ENCODE measurements around the gene CACNA1A.

Gene CACNA1A

GRCh38 chr19:13210941-13211340, 295.3 kb downstream of the CACNA1A start:
- Histone ChIP-seq H4K8ac (ENCODE audit: low read depth, low read length) (no peak overlapping the region), H3K18ac (ENCODE audit: low read length) (no peak overlapping the region), H3K9me3 (ENCODE audit: insufficient read depth, low read depth, low read length) (peaks cover 4% of the 10 kb centered on the region), H2BK5ac (ENCODE audit: low read depth, low read length, poor library complexity) (no peak overlapping the region), H3K4me3 (ENCODE audit: low read depth, low read length) (no peak overlapping the region), H3K27ac (ENCODE audit: low read depth, low read length) (no peak overlapping the region), H3K27me3 (ENCODE audit: insufficient read depth, low read length) (no peaks in the 10 kb centered on the region), H3K23ac (ENCODE audit: low read length) (no peak overlapping the region), H2AK5ac (ENCODE audit: low read length) (no peak overlapping the region), H2AFZ (ENCODE audit: insufficient read depth, low read length, poor library complexity) (no peak overlapping the region), H3K4me2 (ENCODE audit: low read length) (no peak overlapping the region), H3K36me3 (ENCODE audit: control insufficient read depth in 1 of 2, insufficient read depth in 2 of 2, low read length in 2 of 2) (no peaks in the 10 kb centered on the region), H3K4ac (ENCODE audit: low read depth, low read length) (no peak overlapping the region), H3K79me1 (ENCODE audit: low read length) (no peaks in the 10 kb centered on the region), H2BK120ac (ENCODE audit: insufficient read depth, low read length, poor library complexity) (no peak overlapping the region), H4K91ac (ENCODE audit: low read depth, low read length) (no peak overlapping the region), H3K4me1 (ENCODE audit: control insufficient read depth in 1 of 2, insufficient read depth in 2 of 2, low read length in 2 of 2) (no peaks in the 10 kb centered on the region), H3K9ac (ENCODE audit: low read length) (no peak overlapping the region), H3K14ac (ENCODE audit: low read length) (no peak overlapping the region), H3K79me2 (ENCODE audit: control insufficient read depth, insufficient read depth, low read length, poor library complexity) (no peaks in the 10 kb centered on the region), H4K12ac (ENCODE audit: low read depth, low read length) (no peak overlapping the region), H2BK12ac (ENCODE audit: low read length) (no peak overlapping the region)
- DNase-seq: no peak
- WGBS (ENCODE audit: extremely low coverage, insufficient coverage, insufficient read length): no CpG with 5 or more reads among the region's 20 CpGs

- Histone ChIP-seq H3K4me1 (ENCODE audit: control insufficient read depth in 1 of 2, insufficient read depth in 2 of 2, low read length in 2 of 2) (no peaks in the 10 kb centered on the region), H3K79me2 (ENCODE audit: control insufficient read depth, insufficient read depth, low read length, poor library complexity) (no peaks in the 10 kb centered on the region), H2BK12ac (ENCODE audit: low read length) (no peak overlapping the region), H3K4me2 (ENCODE audit: low read length) (no peak overlapping the region), H3K14ac (ENCODE audit: low read length) (no peak overlapping the region), H3K4ac (ENCODE audit: low read depth, low read length) (no peak overlapping the region), H3K27ac (ENCODE audit: low read depth, low read length) (no peak overlapping the region), H4K91ac (ENCODE audit: low read depth, low read length) (no peak overlapping the region), H3K9me3 (ENCODE audit: insufficient read depth, low read depth, low read length) (peaks cover 4% of the 10 kb centered on the region), H2BK120ac (ENCODE audit: insufficient read depth, low read length, poor library complexity) (no peak overlapping the region), H3K4me3 (ENCODE audit: low read depth, low read length) (no peak overlapping the region), H3K23ac (ENCODE audit: low read length) (no peak overlapping the region), H3K9ac (ENCODE audit: low read length) (no peak overlapping the region), H4K12ac (ENCODE audit: low read depth, low read length) (no peak overlapping the region), H3K27me3 (ENCODE audit: insufficient read depth, low read length) (no peaks in the 10 kb centered on the region), H3K79me1 (ENCODE audit: low read length) (no peaks in the 10 kb centered on the region), H3K36me3 (ENCODE audit: control insufficient read depth in 1 of 2, insufficient read depth in 2 of 2, low read length in 2 of 2) (no peaks in the 10 kb centered on the region), H4K8ac (ENCODE audit: low read depth, low read length) (no peak overlapping the region), H3K18ac (ENCODE audit: low read length) (no peak overlapping the region), H2AFZ (ENCODE audit: insufficient read depth, low read length, poor library complexity) (no peak overlapping the region), H2AK5ac (ENCODE audit: low read length) (no peak overlapping the region), H2BK5ac (ENCODE audit: low read depth, low read length, poor library complexity) (no peak overlapping the region)
- no peak for DNase-seq
- no CpG with 5 or more reads among the region's 13 CpGs for WGBS (ENCODE audit: extremely low coverage, insufficient coverage, insufficient read length)
Observed at GRCh38 chr19:13210339-13210775, 295.9 kb downstream of the CACNA1A start.

DNA sequence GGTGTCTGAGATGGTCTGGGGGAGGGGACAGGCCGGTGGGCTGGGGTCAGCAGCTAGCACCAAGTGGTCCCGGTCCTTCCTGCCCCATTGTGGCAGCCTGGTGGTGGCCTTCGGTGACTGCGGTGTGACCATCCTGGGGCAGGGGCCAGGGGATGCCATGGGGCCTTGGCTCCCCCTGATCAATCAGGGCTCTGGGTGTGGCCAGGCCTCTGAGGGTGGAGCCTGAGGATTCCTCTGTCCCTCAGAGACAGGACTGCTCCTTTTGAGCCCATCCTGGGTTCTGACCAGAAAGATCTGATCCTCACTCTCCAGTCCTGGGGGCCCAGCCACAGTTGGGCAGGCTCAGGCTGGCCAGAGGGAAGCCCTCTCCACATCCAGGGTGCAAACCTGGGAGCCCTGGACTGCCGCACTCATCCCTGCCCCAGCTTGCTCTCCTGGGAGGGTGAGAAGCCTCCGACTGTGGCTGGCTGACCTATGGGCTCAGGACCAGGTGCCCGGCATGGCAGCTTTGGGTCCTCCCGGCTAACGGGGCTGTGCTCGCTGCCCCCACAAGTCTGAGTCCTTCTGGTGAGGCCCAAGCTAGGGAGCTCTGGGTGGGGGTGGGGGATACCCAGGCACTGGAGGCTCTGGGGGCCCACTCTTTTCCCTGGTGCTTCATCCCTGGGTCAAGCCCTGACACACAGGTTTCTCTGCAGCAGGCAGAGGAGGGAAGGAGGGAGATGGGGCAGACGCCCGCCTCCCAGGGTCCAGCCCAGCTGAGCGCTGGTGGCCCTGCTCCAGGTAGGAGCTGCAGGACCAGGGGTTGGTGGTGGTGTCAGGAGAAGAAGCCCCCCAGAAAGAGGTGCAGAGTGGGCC, 296.6 kb downstream of the CACNA1A start:
- Histone ChIP-seq H3K79me2 (ENCODE audit: control insufficient read depth, insufficient read depth, low read length, poor library complexity) (no peaks in the 10 kb centered on the region), H3K79me1 (ENCODE audit: low read length) (no peaks in the 10 kb centered on the region), H3K23ac (ENCODE audit: low read length) (no peak overlapping the region), H3K4me1 (ENCODE audit: control insufficient read depth in 1 of 2, insufficient read depth in 2 of 2, low read length in 2 of 2) (no peaks in the 10 kb centered on the region), H3K18ac (ENCODE audit: low read length) (no peak overlapping the region), H3K9ac (ENCODE audit: low read length) (no peak overlapping the region), H2AFZ (ENCODE audit: insufficient read depth, low read length, poor library complexity) (no peak overlapping the region), H3K14ac (ENCODE audit: low read length) (no peak overlapping the region), H3K4ac (ENCODE audit: low read depth, low read length) (no peak overlapping the region), H3K9me3 (ENCODE audit: insufficient read depth, low read depth, low read length) (peaks cover 4% of the 10 kb centered on the region), H3K4me2 (ENCODE audit: low read length) (no peak overlapping the region), H3K4me3 (ENCODE audit: low read depth, low read length) (no peak overlapping the region), H3K36me3 (ENCODE audit: control insufficient read depth in 1 of 2, insufficient read depth in 2 of 2, low read length in 2 of 2) (no peaks in the 10 kb centered on the region), H4K8ac (ENCODE audit: low read depth, low read length) (no peak overlapping the region), H2AK5ac (ENCODE audit: low read length) (no peak overlapping the region), H4K91ac (ENCODE audit: low read depth, low read length) (no peak overlapping the region), H3K27me3 (ENCODE audit: insufficient read depth, low read length) (no peaks in the 10 kb centered on the region), H2BK120ac (ENCODE audit: insufficient read depth, low read length, poor library complexity) (no peak overlapping the region), H3K27ac (ENCODE audit: low read depth, low read length) (no peak overlapping the region), H2BK5ac (ENCODE audit: low read depth, low read length, poor library complexity) (no peak overlapping the region), H2BK12ac (ENCODE audit: low read length) (no peak overlapping the region), H4K12ac (ENCODE audit: low read depth, low read length) (no peak overlapping the region)
- WGBS (ENCODE audit: extremely low coverage, insufficient coverage, insufficient read length): no CpG with 5 or more reads among the region's 13 CpGs
- no peak for DNase-seq

DNA sequence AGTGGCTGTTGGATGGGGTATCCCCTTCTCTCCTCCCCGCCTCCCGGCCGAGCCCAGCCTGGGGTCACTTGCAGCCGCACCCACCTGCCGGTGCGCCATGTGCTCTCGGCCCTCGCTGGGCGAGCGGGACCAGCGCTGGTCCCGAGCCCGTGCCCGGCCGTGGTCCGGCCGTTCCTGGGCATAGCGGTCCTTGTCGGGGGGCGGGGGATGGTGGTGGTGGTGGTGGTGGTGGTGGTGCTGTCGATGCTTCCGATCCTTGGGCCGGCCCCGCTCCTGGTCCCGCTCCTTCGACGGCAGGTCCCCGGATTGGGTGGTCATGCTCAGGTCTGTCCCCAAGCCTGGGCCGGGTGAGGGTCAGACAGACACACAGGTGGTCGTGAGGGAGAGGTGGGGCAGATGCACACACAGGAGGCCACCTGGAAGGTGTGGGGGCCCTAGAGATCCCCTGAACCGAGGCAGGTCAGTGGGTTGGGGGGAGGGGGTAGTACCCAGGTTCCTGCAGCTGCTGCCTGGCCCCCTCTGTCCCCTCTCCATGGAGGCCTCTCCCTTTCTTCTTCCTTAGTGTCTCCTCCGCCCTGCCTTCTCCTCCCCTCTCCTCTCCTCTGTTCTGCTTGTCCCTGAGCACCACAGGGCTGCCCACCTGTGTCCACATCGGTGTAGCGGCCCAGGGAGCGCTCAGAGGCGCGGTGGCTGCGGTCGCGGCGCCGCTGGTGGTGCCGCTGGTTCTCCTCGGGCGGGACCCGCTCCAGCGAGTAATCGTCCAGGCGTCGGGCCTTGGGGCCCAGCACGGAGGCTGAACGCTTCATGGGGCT, 297.4 kb downstream of the CACNA1A start:
- H2BK5ac ChIP-seq (ENCODE audit: low read depth, low read length, poor library complexity): no peak overlapping the region
- no peak overlapping the region for H3K9ac ChIP-seq (ENCODE audit: low read length)
- no peak overlapping the region for H3K14ac ChIP-seq (ENCODE audit: low read length)
- WGBS (ENCODE audit: extremely low coverage, insufficient coverage, insufficient read length): no CpG with 5 or more reads among the region's 52 CpGs
- H3K9me3 ChIP-seq (ENCODE audit: insufficient read depth, low read depth, low read length): peaks cover 4% of the 10 kb centered on the region
- H3K27me3 ChIP-seq (ENCODE audit: insufficient read depth, low read length): no peaks in the 10 kb centered on the region
- H3K36me3 ChIP-seq (ENCODE audit: control insufficient read depth in 1 of 2, insufficient read depth in 2 of 2, low read length in 2 of 2): no peaks in the 10 kb centered on the region
- H4K12ac ChIP-seq (ENCODE audit: low read depth, low read length): no peak overlapping the region
- no peak for DNase-seq
- no peaks in the 10 kb centered on the region for H3K79me2 ChIP-seq (ENCODE audit: control insufficient read depth, insufficient read depth, low read length, poor library complexity)
- H2AK5ac ChIP-seq (ENCODE audit: low read length): no peak overlapping the region
- H3K4me3 ChIP-seq (ENCODE audit: low read depth, low read length): no peak overlapping the region
- H3K4me1 ChIP-seq (ENCODE audit: control insufficient read depth in 1 of 2, insufficient read depth in 2 of 2, low read length in 2 of 2): no peaks in the 10 kb centered on the region
- no peak overlapping the region for H4K8ac ChIP-seq (ENCODE audit: low read depth, low read length)
- H4K91ac ChIP-seq (ENCODE audit: low read depth, low read length): no peak overlapping the region
- H3K4me2 ChIP-seq (ENCODE audit: low read length): no peak overlapping the region
- no peak overlapping the region for H3K23ac ChIP-seq (ENCODE audit: low read length)
- H3K4ac ChIP-seq (ENCODE audit: low read depth, low read length): no peak overlapping the region
- H2BK12ac ChIP-seq (ENCODE audit: low read length): no peak overlapping the region
- no peak overlapping the region for H2BK120ac ChIP-seq (ENCODE audit: insufficient read depth, low read length, poor library complexity)
- no peaks in the 10 kb centered on the region for H3K79me1 ChIP-seq (ENCODE audit: low read length)
- H3K27ac ChIP-seq (ENCODE audit: low read depth, low read length): no peak overlapping the region
- no peak overlapping the region for H2AFZ ChIP-seq (ENCODE audit: insufficient read depth, low read length, poor library complexity)
- no peak overlapping the region for H3K18ac ChIP-seq (ENCODE audit: low read length)

Measured in trophoblast cell (in vitro differentiated cells and primary cell).